ENCODE data around the gene DLGAP4. TPM values are rescaled to one million over a fixed set of nuclear protein-coding genes. Genes with fewer than 3 reads are reported as not detected.

DLGAP4 gene
- total RNA-seq, 1 donor, result 18.1 TPM

DNA sequence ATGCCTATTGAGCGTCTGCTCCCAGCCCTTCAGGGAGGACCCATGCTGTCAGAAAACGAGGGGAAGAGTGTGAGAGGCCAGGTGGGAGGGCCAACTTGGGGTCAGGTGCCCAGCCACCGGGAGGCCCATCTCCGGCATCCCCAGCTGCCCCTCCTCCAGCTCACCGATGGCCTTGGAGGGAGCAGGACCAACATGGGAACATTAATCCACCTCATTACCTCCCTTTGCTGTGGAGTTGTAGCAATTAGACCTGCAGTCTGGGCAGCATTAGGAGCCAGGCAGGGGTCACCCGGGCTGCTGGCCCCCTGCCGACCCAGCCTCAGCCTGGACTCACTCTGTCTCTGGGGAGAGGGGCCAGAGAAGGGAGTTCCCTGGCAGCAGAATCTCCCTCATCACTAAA is 25.1 kb downstream of the DLGAP4 start:
- peak; percentile 11 for DNase-seq (ENCODE audit: insufficient read length, low spot score, missing footprints)
- TF ChIP-seq CTCF (IDR thresholded peaks at IDR 0.05; ENCODE audit: extremely low read depth, low read depth, low read length), result no peak

GRCh38 chr20:36333841-36334240 is 27.7 kb downstream of the DLGAP4 start:
- no peak overlapping the region for H3K4me3 ChIP-seq (ENCODE audit: insufficient read depth, low read length)
- H3K79me2 ChIP-seq (ENCODE audit: insufficient read depth, low read length), result no peaks in the 10 kb centered on the region
- H4K20me1 ChIP-seq (ENCODE audit: insufficient read depth, low read length), result no peaks in the 10 kb centered on the region
- peak; percentile 36 for DNase-seq (ENCODE audit: insufficient read length, low spot score, missing footprints)
- no peaks in the 10 kb centered on the region for H3K4me1 ChIP-seq (ENCODE audit: insufficient read depth, low read length)
- peaks cover 39% of the 10 kb centered on the region for H3K27me3 ChIP-seq (ENCODE audit: insufficient read depth, low read length)
- H3K4me2 ChIP-seq (ENCODE audit: insufficient read depth, low read length), result no peak overlapping the region
- no peak overlapping the region for H3K27ac ChIP-seq (ENCODE audit: low read depth, low read length)
- H3K9me3 ChIP-seq (ENCODE audit: low read depth, low read length), result no peaks in the 10 kb centered on the region
- no peaks in the 10 kb centered on the region for H3K36me3 ChIP-seq (ENCODE audit: insufficient read depth, low read length)
- H2AFZ ChIP-seq (ENCODE audit: low read length), result no peak overlapping the region
- no peak for TF ChIP-seq CTCF (IDR thresholded peaks at IDR 0.05; ENCODE audit: extremely low read depth, low read depth, low read length)

More for the DNA sequence above, 25.1 kb downstream of the DLGAP4 start:
- Histone ChIP-seq H2AFZ (ENCODE audit: low read length) (no peak overlapping the region), H3K27me3 (ENCODE audit: insufficient read depth, low read length) (peaks cover 39% of the 10 kb centered on the region), H3K9me3 (ENCODE audit: low read depth, low read length) (no peaks in the 10 kb centered on the region), H3K4me2 (ENCODE audit: insufficient read depth, low read length) (no peak overlapping the region), H3K4me3 (ENCODE audit: insufficient read depth, low read length) (no peak overlapping the region), H3K79me2 (ENCODE audit: insufficient read depth, low read length) (no peaks in the 10 kb centered on the region), H3K27ac (ENCODE audit: low read depth, low read length) (no peak overlapping the region), H4K20me1 (ENCODE audit: insufficient read depth, low read length) (no peaks in the 10 kb centered on the region), H3K4me1 (ENCODE audit: insufficient read depth, low read length) (no peaks in the 10 kb centered on the region), H3K36me3 (ENCODE audit: insufficient read depth, low read length) (no peaks in the 10 kb centered on the region)

GRCh38 chr20:36334281-36335205 is 28.4 kb downstream of the DLGAP4 start:
- no peaks in the 10 kb centered on the region for H3K79me2 ChIP-seq (ENCODE audit: insufficient read depth, low read length)
- H3K4me3 ChIP-seq (ENCODE audit: insufficient read depth, low read length), result no peak overlapping the region
- H3K36me3 ChIP-seq (ENCODE audit: insufficient read depth, low read length), result no peaks in the 10 kb centered on the region
- no peak for TF ChIP-seq CTCF (IDR thresholded peaks at IDR 0.05; ENCODE audit: extremely low read depth, low read depth, low read length)
- H4K20me1 ChIP-seq (ENCODE audit: insufficient read depth, low read length), result no peaks in the 10 kb centered on the region
- no peak overlapping the region for H3K27ac ChIP-seq (ENCODE audit: low read depth, low read length)
- H3K4me2 ChIP-seq (ENCODE audit: insufficient read depth, low read length), result no peak overlapping the region
- DNase-seq (ENCODE audit: insufficient read length, low spot score, missing footprints), result peak; percentile 50
- H3K4me1 ChIP-seq (ENCODE audit: insufficient read depth, low read length), result no peaks in the 10 kb centered on the region
- no peaks in the 10 kb centered on the region for H3K9me3 ChIP-seq (ENCODE audit: low read depth, low read length)
- peaks cover 39% of the 10 kb centered on the region for H3K27me3 ChIP-seq (ENCODE audit: insufficient read depth, low read length)
- no peak overlapping the region for H2AFZ ChIP-seq (ENCODE audit: low read length)

DNA sequence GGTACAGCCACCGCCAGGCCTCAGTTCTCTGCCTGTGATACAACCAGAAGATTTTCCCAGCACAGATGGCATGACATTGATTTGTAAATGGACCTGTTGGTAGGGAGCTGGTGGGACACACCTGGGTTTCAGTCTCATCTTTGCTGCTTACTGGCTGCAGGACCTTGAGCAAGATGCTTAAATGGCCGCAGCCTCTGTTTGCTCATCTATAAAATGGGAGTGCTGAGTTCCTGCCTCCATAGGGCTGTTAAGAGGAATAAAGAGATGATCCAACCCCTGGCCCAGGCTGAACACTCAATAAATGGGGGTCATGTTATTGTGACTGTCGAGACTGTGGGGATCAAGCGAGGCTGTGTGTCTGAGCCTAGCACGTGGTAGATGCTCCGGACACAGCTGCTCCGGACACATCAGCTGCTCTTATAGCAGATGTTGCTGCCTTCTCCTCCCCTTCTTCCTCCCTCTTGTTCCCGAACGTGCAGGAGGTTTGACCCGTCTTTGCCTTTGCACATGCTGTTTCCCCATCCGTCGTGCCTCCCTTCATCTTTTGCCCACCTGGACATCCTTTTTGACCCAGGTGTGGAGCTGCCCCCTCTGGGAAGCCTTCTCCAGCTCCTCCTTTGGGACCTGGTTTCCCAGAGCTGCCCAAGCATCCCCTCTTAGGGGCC is 29.2 kb downstream of the DLGAP4 start:
- DNase-seq (ENCODE audit: insufficient read length, low spot score, missing footprints), result peak; percentile 30
- H3K27me3 ChIP-seq (ENCODE audit: insufficient read depth, low read length), result peaks cover 39% of the 10 kb centered on the region

More for the DNA sequence above, 29.2 kb downstream of the DLGAP4 start:
- no peaks in the 10 kb centered on the region for H3K79me2 ChIP-seq (ENCODE audit: insufficient read depth, low read length)
- H2AFZ ChIP-seq (ENCODE audit: low read length), result no peak overlapping the region
- TF ChIP-seq CTCF (IDR thresholded peaks at IDR 0.05; ENCODE audit: extremely low read depth, low read depth, low read length), result no peak
- no peak overlapping the region for H3K4me3 ChIP-seq (ENCODE audit: insufficient read depth, low read length)
- no peak overlapping the region for H3K4me2 ChIP-seq (ENCODE audit: insufficient read depth, low read length)
- H3K9me3 ChIP-seq (ENCODE audit: low read depth, low read length), result no peaks in the 10 kb centered on the region
- no peaks in the 10 kb centered on the region for H4K20me1 ChIP-seq (ENCODE audit: insufficient read depth, low read length)
- H3K4me1 ChIP-seq (ENCODE audit: insufficient read depth, low read length), result no peaks in the 10 kb centered on the region
- H3K36me3 ChIP-seq (ENCODE audit: insufficient read depth, low read length), result no peaks in the 10 kb centered on the region
- H3K27ac ChIP-seq (ENCODE audit: low read depth, low read length), result no peak overlapping the region

Data from osteoblast (primary cell).